Measurements from ENCODE around the gene CYBC1. TPM values are rescaled to one million over a fixed set of nuclear protein-coding genes. Genes with fewer than 3 reads are reported as not detected.

Gene CYBC1
- total RNA-seq = 59.8 and 75.4 TPM in 2 replicates

DNA sequence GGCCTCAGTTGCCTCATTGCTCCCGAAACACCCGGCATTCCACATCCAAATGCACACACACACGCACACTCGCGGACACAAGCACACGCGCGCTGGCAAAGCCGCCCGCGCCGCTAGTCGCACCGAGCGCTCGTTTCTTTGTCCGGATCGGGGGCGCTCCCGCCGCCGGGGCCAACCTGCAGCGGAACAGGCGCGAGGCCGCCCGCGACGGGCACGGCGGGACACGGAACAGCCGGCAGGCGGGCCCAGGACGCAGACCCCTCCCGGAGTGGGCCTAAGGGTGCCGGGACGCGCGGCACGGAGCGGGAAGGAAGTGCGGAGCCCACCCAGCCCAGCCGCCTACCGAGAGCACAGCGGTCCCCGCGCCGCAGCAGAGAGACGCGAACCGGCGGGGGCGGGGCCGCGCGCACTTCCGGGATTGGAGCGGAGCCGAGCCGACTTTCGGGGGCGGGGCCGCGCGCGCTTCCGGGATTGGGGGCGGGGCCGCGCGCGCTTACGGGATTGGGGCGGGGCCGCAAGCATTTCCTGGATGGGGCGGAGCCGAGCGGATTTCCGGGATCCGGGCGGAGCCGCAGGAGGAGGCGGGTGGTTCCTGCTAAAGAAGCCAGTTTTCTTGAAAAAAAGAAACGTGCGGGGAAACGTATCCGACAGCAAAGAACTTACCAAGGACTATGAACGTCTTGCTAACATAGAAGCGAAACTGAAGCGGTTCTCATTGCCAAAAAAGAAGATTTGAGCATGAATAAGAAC lies at the start of gene CYBC1:
Gene CYBC1 (minus strand): TSS at position 396 of the 750 bp plus-strand sequence. CDS start 1,498 bp downstream, outside the sequence.
- peak; percentile 94 for DNase-seq

DNA sequence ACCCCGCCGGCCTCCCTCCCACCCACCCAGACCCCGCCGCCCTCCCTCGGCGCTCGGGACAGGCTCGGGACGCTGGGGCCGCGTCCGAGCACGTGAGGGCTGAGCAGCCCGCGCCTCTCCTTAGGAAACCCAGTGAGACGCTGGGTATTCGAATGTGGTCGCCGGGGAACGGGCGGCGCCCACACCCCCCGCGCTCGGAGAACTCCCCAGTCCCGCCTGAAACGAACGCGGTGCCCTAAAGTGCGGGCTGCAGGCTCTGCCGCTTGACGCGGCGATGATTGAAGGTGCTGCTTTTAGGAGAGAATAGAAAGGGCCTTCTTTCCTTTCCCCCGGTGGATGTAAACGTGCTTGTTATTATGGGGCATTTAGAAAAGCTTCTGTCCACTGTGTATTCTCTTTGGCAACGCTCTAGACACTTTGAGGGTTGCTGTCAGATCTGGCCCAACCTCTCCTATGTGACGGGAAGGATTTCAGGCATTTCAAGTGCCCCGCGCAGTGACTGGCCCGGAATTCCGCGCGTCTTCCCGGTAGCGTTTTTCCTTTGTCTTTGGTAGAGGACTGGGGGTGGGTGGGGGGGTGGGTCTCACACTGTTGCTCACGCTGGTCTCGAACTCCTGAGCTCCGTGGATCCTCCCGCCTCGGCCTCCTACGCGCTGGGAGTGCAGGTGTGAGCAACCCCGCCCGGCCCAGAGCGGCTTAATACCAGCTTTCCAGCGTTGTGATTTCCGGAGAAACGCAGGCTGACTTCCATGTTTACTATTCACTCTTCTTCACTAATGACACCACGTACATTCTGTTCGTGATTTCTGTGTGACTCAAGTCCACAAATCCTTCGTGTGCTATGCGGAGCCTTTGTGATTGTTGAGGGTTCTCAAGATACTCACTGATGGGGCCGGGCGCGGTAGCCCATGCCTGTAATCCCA lies 47.2 kb upstream of the CYBC1 start:
- peak; percentile 51 for DNase-seq

DNA sequence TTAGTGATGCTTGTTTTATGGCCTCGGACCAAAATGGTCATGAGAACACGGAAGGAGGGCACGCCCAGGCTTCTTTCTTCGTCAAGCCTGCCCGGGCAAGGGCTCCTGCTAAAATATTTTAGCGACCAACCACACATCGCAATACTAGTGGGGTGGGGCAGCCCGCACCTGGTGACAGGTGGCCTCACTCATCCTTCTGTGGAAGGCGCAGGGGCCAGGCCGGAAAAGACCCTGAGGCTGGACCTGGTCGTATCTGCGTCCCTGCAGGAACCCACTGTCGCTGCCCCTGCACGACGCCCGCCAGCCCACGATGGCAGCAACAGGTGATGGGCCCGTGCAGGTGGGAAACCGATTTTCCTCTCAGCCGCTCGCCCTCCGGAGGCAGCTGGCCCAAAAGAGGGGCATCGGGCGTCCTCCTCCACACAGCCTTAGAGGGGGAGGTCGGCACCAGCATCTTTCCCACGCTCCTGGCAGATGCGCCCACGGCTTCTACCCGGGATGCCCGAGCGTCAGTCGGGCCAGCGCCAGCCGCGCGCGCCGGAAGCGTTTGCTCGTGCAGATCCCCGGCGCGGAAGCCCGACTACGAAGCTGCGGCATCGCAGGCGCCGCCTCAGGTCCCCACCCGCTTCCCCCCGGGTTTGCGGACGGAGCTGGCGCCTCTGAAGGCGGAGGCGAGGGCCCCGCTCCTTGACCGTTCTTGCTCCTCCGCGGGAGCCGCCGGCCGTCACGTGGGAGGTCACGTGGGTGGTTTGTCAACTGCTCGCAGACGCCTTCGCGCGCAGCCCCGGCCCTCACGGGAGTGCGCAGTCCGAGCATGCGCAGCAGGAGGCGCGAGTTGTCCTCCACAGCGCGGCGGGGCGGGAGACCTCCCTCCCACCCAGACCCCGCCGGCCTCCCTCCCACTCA lies 46.2 kb upstream of the CYBC1 start:
- peak; percentile 97 for DNase-seq

DNA sequence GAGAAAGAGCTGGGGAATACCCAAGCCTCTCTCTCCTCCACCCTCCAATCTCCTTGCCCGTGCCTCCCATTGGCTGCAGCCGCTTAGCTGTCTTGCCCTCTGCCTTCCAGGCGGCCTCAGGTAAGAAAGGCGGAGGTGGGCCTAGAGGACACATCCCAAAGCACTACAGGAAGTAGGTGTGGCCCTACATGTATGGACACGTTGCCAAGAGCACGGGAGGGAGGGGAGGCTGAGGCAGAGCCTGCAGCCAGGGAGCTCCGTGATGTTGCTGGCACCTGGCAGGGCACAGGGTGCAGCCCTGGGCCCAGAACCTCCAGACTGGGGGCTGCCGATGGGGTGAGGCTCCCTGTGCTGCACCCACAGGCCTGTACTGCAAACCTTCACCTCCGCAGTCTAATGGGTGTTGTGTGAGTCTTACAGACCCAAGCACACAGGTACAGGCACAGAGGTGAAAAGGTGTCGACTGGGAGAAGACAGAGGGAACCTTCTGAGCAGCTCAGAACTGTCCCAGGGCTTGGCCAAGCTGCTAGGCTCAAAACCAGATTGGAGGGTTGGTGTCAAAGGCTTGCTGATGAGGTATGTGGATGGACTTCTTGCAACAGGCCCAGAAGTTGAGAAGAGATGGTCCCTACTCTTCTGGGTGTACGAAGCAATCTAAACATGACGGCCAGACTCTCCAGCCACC lies 45.4 kb upstream of the CYBC1 start:
- DNase-seq = no peak

DNA sequence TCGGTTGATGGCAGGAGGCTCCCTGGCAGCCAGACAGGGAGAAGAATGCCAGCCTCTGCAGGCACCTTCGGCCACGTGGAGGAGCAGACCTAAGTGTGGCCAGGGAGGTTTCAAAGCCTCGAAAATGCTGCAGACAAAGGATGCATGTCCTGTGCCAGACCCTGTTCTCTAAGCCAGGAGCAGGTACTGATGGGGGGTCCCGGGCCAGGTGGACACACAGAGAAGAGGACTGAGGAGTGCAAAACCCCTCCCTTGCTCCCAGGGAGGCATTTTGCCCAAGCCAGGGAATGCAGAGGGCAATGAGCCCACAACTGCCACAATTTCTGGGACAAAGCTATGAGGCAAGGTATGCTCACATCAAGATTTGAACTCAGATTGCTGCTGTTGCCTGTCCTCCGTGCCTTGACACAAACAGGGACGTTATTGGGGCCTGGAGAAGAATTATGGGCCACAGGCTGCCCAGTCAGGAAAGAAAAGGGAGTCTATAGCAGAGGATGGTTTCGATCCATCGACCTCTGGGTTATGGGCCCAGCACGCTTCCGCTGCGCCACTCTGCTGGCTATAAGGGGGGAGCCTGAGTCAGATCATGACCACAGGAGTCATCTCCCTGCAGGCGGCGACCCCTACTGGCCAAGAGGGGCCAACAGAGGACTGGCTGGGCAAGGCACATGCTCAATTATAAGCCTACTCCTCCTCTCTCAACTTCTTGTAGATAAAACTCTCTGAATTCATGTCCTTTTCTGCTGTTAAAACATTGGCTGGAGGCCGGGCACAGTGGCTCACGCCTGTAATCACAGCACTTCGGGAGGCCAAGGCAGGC lies 43.9 kb upstream of the CYBC1 start:
- DNase-seq = peak; percentile 91

DNA sequence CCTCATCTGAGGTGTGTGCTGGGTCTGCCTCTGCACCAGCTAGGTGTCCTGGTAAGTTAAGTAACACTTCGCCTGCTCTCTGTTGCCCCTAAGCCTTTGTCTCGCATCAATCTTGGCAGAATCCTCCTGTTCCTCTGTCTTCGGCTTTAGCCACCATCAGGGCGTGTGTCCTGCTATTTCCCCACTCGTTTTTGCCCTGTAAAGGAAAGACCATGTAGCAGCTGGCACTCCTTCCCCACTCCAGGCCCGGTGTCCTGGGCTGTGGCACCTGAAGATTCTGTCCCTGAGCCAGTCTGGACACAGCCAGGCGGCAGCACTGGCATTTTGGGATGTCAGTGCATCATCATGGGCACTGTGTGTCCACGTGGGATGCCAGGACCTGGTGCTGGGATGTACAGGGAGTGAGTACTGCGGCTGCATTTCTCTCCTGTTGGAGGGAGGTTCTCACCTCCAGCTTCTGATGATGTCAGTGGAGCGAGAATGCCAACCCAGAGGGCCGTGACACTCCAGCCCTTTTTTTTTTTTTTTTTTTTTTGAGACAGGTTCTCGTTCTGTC lies 42.8 kb upstream of the CYBC1 start:
- no peak for DNase-seq

DNA sequence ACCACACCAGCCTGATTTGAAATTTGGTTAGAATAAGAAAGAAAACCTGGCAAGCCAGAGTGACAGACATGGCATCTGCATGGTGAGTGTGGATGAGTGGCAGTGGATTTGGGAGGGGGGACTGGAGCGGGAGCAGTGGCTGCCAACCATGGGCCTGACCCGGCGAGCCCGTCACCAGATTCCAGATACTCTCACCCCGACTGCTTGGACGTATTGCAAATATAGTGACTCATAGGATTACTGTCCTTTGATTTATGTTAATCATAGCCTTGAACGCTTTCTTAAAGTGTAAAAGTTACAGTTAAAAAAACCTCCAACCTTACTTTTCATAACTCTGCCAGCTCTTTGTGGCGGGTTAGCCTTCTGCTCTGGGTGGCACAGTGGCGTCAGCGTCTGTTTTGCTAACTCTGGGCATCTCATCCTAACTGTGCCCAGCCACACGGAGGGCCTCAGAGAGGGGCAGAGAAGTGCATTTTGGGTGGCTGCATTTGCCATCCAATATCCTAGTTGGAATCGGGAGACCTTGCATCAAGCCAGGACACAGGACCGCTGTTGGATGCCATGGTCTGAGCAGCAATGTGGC lies 42.2 kb upstream of the CYBC1 start:
- DNase-seq = no peak

DNA sequence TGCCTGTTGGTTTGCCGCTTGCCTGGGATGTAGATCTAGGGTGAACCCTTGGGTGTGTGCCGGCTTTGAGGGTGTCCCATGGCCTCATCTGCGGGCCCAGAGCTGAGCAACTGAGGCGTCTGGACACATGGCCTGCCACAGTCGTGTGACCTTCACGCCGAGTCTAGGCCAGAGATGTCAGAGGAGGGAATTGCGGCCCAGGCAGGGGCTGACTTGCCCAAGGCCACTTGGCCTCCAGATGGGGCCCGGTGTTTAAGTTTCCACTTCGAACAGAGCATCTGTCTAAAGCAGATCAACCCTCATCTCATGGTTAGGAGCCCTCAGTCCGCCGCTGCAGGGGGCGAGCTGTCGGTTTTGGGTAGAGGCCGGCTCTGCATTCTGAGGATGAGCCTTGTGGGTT lies 41.0 kb upstream of the CYBC1 start:
- no peak for DNase-seq

DNA sequence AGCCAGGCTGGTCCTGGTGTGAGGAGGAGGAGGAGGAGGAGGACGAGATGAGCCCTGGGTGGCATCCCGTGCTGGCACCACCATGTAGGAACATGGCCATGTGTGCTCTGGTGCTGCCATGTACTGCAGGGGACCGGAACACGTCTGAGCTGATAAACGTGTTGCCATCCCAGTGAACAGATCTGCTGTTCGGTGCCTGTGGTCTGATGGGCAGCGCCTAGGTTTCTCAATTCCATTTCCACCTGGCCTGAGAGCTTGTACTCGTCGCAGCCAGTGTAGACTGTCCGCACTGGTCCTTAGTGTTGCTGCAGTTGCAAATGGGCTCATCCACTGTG lies 40.6 kb upstream of the CYBC1 start:
- DNase-seq = no peak

DNA sequence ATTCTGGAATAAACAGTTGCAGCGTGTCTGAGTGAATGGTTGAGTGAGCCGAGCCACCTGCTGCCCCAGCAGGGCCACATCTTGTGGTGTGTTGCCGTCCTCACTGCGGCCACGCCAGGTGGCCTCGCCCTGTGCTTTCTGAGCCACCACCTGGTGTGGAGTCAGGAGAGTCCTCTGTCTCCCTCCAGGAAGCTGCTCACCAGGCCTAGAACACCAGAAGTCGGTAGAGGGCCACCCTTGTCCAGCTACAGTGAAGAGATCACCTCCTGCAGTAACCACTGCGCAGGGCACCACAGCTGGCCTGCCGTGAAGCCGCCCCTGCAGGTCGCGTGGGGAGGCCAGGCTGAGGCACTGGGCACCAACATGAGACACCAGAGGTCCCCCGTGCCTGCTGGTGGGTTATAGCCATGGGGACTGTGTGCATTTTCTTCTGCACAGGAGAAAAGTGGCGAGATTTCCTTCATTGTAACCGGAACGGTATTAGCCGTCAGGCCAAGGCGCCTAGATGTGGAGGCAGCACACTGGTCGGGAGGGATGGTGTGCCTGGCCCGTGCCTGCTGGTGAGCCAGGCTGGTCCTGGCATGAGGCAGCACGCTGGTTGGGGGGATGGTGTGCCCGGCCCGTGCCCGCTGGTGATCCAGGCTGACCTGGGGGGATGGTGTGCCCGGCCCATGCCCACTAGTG lies 40.1 kb upstream of the CYBC1 start:
- no peak for DNase-seq

DNA sequence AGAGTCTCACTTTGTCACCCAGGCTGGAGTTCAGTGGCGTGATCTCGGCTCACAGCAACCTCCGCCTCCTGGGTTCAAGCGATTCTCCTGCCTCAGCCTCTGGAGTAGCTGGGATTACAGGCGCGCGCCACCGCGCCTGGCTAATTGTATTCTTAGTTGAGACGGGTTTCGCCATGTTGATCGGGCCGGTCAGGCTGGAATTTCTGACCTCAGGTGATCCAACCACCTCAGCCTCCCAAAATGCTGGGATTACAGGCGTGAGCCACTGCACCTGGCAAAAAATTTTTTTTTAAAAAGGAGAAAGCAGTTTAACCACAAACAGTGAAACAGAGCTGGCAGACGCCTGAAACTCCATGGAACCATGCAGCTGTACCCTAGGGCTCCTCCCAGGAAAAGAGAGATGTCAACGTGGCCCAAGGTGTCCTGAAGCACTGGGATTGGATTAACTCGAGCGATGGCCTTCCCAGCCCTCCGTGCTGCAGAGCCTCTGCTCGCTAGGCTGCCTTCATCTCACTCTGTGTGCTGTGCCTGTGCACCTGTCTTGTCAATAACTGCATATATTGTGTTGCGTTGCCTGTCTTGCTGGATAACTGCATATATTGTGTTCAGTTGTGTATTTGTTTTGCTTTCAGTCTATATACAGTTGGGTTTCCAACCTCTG lies 39.4 kb upstream of the CYBC1 start:
- DNase-seq = no peak

DNA sequence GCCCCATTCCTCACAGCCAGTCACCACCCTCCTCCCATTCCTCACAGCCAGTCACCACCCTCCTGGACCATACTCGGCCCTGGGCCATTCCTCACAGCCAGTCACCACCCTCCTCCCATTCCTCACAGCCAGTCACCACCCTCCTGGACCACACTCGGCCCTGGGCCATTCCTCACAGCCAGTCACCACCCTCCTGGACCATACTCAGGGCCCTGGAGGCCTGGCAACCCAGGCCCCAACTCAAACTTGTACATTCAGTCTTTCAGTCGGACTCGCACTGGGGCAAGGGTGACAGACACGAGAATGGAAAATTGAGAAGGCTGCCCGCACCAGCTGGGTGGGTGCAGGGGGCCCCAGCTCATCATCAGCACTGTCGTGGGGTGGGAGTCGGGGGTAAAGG lies 38.6 kb upstream of the CYBC1 start:
- no peak for DNase-seq

DNA sequence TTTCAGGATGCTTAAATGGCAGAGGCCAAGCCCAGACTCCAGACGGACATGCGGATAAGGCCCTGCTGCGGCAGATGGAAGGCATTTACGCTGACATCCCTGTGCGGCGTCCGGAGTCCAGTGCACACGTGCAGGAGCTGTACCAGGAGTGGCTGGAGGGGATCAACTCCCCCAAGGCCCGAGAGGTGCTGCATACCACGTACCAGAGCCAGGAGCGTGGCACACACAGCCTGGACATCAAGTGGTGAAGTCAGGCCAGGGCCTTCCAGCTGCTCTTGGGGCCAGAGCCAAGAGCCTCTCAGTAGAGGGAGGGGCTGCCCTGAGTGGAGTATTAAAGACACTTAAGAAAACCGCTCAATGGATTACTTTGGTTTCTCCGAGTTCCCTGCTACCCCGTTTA lies 37.4 kb upstream of the CYBC1 start:
- DNase-seq = no peak

DNA sequence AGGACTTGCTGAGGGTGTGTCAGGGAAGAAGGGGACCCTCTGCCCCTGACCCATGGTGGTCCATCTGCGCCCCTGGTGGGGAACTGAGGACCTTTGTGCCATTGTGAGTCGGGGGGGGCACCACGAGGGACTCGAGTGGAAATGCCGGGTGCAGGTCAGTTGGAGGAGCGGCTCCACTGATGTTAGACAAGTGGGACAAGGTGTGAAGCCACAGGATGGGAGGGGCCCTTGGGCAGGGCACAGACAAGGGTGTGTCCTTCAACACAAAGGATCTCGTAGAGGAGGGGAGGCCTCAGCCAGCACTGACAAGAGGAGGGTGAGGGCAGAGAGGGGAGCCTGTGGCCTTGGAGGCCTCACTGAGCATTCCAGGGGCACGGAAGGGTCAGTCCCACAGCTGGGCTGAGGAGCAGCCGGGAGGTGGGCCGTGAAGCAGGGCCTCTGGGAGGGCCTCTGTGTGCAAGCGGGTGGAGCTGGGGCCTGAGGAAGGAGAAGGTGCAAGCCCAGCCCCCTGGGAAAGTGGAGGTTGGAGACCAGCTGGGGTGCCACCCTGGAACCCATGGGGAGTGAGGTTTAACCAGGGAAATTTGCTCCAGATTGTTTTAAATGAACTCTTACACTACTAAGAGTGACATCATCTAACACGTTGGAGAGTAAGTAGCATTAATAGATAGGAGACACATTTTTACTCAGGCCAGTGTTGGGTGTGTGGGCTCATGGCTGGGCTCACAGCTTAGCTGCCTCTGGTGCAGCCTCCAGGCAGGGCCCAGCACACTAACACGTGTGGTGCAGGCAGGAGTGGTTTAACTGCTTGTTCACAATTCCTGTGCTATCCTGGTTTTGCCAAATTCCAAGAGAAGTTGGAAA lies 35.9 kb upstream of the CYBC1 start:
- no peak for DNase-seq

DNA sequence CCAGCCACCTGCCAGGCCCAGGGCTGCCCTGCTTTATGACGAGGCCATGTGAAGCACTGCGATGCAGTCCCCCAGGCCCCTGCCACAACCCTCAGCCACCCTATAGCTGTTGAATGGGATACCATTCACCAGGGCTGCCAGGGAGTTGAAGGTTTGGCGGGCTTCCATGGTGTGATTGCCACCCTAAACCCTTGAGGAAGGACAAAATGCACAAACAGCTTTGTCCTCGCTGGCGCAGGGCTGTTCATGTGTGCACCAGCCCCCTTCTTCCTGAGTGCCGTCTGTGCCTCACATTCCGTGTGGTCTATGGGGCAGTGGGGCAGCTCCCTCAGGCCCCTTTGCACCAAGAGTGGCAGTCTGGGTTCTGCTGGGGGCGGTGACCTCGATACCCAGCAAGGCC lies 33.3 kb upstream of the CYBC1 start:
- no peak for DNase-seq

DNA sequence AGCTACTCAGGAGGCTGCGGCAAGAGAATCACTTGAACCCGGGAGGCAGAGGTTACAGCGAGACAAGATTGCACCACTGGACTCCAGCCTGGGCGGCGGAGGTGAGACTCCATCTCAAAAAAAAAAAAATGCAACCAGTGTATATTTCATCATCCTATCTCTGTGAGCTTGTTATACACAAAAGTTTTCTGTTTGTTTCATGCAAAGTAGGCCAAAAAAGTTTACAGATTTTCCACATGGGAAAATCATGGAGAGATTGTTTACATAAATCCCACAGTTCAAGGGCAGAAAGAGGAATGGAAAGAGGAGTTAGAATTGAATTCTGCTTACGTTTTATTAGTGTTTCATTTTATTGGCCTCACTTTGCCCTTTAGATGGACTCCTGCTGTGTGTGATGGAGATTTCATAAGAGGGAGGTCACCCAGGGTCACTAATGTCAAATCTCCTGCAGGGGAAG lies 32.7 kb upstream of the CYBC1 start:
- no peak for DNase-seq

DNA sequence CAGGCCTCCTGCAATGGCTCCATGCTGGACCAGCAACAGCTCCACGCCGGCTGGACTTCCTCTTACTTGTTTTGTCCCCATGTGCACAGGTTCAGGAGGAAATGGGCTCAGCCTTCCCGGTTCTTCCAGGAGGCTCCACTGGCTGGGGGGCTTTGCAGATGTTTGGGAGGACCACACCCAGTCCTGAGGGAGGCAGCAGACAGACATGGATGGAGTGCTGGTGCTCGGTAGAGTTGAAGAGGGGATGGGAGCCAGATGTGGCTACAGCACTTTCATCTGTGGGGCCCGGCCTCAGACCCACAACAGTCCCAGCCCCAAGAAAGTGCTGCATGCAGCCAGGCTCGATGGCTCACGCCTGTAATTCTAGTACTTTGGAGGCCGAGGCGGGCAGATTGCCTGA lies 29.8 kb upstream of the CYBC1 start:
- DNase-seq = no peak

DNA sequence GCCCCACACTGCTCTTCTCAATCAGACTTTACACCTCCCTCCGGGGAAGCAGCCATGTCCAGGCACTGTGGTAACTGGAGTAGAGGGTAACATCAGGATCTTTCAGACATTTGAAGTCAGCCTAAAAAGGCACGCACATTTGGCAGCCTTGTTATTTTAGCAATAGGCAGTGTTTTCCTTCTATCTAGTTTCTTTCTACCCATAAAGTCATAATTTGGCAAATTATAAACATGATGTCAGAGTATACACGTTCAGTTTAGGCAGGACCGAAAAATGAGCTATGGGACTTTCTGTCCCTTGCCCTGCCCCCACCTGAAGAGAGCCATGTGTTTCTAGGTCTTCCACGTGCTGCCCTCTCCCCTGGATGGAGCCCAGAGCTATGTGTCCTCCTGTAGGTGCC lies 29.1 kb upstream of the CYBC1 start:
- DNase-seq = no peak

Data from dermis blood vessel endothelial cell (primary cell).